Activated CD4-positive, CD25-positive, alpha-beta regulatory T cell treated with anti-CD3 and anti-CD28 coated beads, Interleukin-2, amount 50 U/mL, for 24 hours (primary cell): ENCODE results near the gene TMEM120B.
"Not testable (repeated sequence)": the region's sequence is repeated elsewhere in the genome, so short reads cannot be mapped to it uniquely, and the experiment has no call there.

Source experiments
- ATAC-seq, 2 donors: fragments of 150-1000 bp; cut with Tn5 transposase; one replicate each; pipeline ENCODE4 v1.10.0; 2021; ENCODE audit warnings: mild to moderate bottlenecking in 1 of 2, moderate library complexity in 1 of 2

The TMEM120B gene

GRCh38 chr12:121776190-121777098 is 63.9 kb downstream of the TMEM120B start:
- ATAC-seq: peak; percentile 71 to 76

GRCh38 chr12:121778567-121779421 is 66.2 kb downstream of the TMEM120B start:
- ATAC-seq: no peak

- no peak for ATAC-seq
Observed at GRCh38 chr12:121779422-121779895, 66.9 kb downstream of the TMEM120B start.

- no peak for ATAC-seq
Observed at GRCh38 chr12:121780429-121780828, 67.9 kb downstream of the TMEM120B start.

GRCh38 chr12:121781484-121781997 is 69.0 kb downstream of the TMEM120B start:
- ATAC-seq: no peak

- peak; percentile 85 to 87 for ATAC-seq
Observed at GRCh38 chr12:121781998-121782979, 69.7 kb downstream of the TMEM120B start.

GRCh38 chr12:121783766-121784165 is 71.2 kb downstream of the TMEM120B start:
- no peak for ATAC-seq

- peak in 1 of 2 donors; percentile 2 for ATAC-seq
Observed at GRCh38 chr12:121784460-121784859, 71.9 kb downstream of the TMEM120B start.

- no peak for ATAC-seq
Observed at GRCh38 chr12:121786440-121786825, 73.9 kb downstream of the TMEM120B start.

- ATAC-seq: no peak
Observed at GRCh38 chr12:121787063-121788025, 74.8 kb downstream of the TMEM120B start.

- ATAC-seq: no peak
Observed at GRCh38 chr12:121788176-121788818, 75.7 kb downstream of the TMEM120B start.

- no peak for ATAC-seq
Observed at GRCh38 chr12:121789233-121789781, 76.8 kb downstream of the TMEM120B start.

GRCh38 chr12:121789800-121790728 is 77.5 kb downstream of the TMEM120B start:
- peak; percentile 66 to 68 for ATAC-seq

GRCh38 chr12:121790785-121791184 is 78.2 kb downstream of the TMEM120B start:
- ATAC-seq: not testable (repeated sequence)

- no peak for ATAC-seq
Observed at GRCh38 chr12:121791671-121792551, 79.4 kb downstream of the TMEM120B start.

GRCh38 chr12:121792607-121793439 is 80.3 kb downstream of the TMEM120B start:
- peak; percentile 3 to 4 for ATAC-seq

GRCh38 chr12:121793440-121793837 is 80.9 kb downstream of the TMEM120B start, which contains the start of gene RHOF:
Gene RHOF, minus strand, starts transcription at chr12:121793688. Its CDS starts 55 bp downstream, at chr12:121793633.
- peak; percentile 9 to 15 for ATAC-seq
